Tibial nerve (tissue), 4 donors: ENCODE results near the gene EML1. TPM values are rescaled to one million over a fixed set of nuclear protein-coding genes. Genes with fewer than 3 reads are reported as not detected.

Experiments used
- DNase-seq, 2 donors: peaks; one replicate each; pipeline ENCODE4 v3.0.0-alpha.2; 2019; ENCODE audit warnings: low spot score in 2 of 2
- H3K27ac ChIP-seq, 4 donors: fragments of 200-600 bp; sonication (generic) in 3 of 4; one replicate each; pipeline ENCODE4 v1.5.1; 2017 to 2019; ENCODE audit warnings: mild to moderate bottlenecking in 1 of 4
- H3K27me3 ChIP-seq, 2 donors: fragments of 200-600 bp; sonication (generic) in 1 of 2; one replicate each; pipeline versions ENCODE4 v1.5.1 to v1.6.0; 2017 to 2019
- H3K36me3 ChIP-seq, 3 donors: fragments of 200-600 bp; sonication (generic); one replicate each; pipeline ENCODE4 v1.5.1; 2018 to 2019
- H3K4me1 ChIP-seq, 4 donors: fragments of 200-600 bp; sonication (generic) in 3 of 4; one replicate each; pipeline ENCODE4 v1.5.1; 2017 to 2019
- H3K4me3 ChIP-seq, 4 donors: fragments of 200-600 bp; sonication (generic) in 3 of 4; one replicate each; pipeline ENCODE4 v1.5.1; 2017 to 2019; ENCODE audit warnings: mild to moderate bottlenecking in 1 of 4, moderate library complexity in 1 of 4
- H3K9me3 ChIP-seq, 4 donors: fragments of 200-600 bp; sonication (generic) in 3 of 4; one replicate each; pipeline ENCODE4 v1.5.1; 2017 to 2019
- EP300 ChIP-seq, 2 donors: sonication (generic); formaldehyde crosslinking; IDR thresholded peaks; one replicate each; pipeline ENCODE4 v1.6.1; 2017; ENCODE audit warnings: antibody characterized with exemption in 2 of 2, mild to moderate bottlenecking in 1 of 2
- POLR2A ChIP-seq, 2 donors: fragments of 450-650 bp; IDR thresholded peaks; one replicate each; pipeline ENCODE4 v1.6.1; 2017; ENCODE audit warnings: antibody characterized with exemption in 2 of 2, mild to moderate bottlenecking in 2 of 2, moderate library complexity in 2 of 2
- WGBS, 2 donors: methylation state at CpG; one replicate each; pipeline ENCODE4 v1.1.5; 2018; 5-methylcytosine and 5-hydroxymethylcytosine counted together
- total RNA-seq, 4 donors: library from RNA; depleted of rRNA; stranded (reverse); fragments of >200 nt; gene quantifications; one replicate each; pipeline ENCODE4 v1.1.0, GENCODE V29; 2016
- TF ChIP-seq, protein P1 (sequence below), 5 experiments: fragments of 200-600 bp in 3 of 5; fragments of 450-650 bp in 2 of 5; sonication (generic) in 3 of 5; IDR thresholded peaks; one replicate each; pipeline ENCODE4 v1.5.1; 2016 to 2019; ENCODE audit warnings: antibody characterized with exemption in 5 of 5, mild to moderate bottlenecking in 3 of 5, moderate library complexity in 2 of 5

The EML1 gene
- total RNA-seq, 4 donors from 2014 or later, result 32.4 to 82.8 (median 55.2) TPM

DNA sequence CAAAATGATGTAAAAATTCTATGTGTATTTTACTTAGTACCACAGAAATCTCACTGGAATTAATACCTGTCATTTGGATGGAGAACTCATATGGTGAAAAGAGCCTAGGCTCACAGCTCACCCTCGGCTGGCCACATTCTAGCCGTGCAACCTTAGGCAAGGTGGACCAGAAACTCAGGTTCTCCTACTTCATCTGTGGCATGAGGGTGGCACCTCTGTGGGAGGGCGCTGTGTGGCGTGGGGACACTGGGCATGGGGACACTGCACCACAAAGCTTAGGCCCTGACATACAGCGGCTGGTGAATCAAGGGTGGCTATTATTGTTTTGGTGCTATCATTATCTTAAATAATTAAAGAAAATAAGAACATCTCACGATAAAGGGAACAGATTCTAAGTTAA, 47.1 kb downstream of the EML1 start:
- 93% methylated on average over 6 of the region's 6 CpGs for WGBS, 2 donors
- no peak for TF ChIP-seq EP300 (IDR thresholded peaks at IDR 0.05)
- no peak for TF ChIP-seq POLR2A (IDR thresholded peaks at IDR 0.05)
- TF ChIP-seq, protein P1, sequence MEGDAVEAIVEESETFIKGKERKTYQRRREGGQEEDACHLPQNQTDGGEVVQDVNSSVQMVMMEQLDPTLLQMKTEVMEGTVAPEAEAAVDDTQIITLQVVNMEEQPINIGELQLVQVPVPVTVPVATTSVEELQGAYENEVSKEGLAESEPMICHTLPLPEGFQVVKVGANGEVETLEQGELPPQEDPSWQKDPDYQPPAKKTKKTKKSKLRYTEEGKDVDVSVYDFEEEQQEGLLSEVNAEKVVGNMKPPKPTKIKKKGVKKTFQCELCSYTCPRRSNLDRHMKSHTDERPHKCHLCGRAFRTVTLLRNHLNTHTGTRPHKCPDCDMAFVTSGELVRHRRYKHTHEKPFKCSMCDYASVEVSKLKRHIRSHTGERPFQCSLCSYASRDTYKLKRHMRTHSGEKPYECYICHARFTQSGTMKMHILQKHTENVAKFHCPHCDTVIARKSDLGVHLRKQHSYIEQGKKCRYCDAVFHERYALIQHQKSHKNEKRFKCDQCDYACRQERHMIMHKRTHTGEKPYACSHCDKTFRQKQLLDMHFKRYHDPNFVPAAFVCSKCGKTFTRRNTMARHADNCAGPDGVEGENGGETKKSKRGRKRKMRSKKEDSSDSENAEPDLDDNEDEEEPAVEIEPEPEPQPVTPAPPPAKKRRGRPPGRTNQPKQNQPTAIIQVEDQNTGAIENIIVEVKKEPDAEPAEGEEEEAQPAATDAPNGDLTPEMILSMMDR (IDR thresholded peaks at IDR 0.05), result no peak
- H3K4me1 ChIP-seq, result peaks cover 0 to 37% (median 6%) of the 10 kb centered on the region in 4 donors

DNA sequence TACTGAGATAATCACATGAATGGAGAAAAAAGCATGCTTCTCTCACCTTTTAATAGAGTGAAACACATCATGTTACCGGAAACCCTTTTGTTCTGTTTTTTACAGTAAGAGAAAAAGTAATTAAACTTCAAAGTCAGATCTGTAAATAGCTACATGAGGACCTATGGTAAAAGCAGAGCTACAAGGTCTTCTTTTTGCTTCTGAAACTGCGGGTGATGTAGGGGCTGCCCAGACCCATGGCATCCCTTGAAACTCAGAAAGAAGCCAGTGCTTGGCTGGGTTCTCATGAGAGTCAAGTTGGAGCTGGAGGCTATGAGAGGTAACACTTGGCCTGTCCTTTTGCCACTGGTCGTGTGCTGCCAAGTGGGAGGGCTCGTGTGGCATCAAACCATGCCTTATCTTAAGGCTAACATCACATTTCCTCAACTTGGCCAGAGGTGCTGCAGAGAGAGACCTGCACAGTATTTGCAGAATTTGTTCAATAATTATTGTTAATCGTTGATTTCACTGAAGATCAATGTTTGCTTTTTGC, 47.6 kb downstream of the EML1 start:
- Histone ChIP-seq H3K4me1 (peaks cover 0 to 37% (median 6%) of the 10 kb centered on the region in 4 donors), H3K9me3 (no peaks in the 10 kb centered on the region), H3K36me3 (no peaks in the 10 kb centered on the region), H3K4me3 (no peak overlapping the region), H3K27me3 (no peaks in the 10 kb centered on the region), H3K27ac (no peak overlapping the region)
- TF ChIP-seq, protein P1 (IDR thresholded peaks at IDR 0.05), result no peak
- TF ChIP-seq POLR2A (IDR thresholded peaks at IDR 0.05), result no peak
- TF ChIP-seq EP300 (IDR thresholded peaks at IDR 0.05), result no peak
- no peak for DNase-seq
- WGBS, 2 donors, result 65 to 68% methylated on average over 5 of the region's 5 CpGs

More for the DNA sequence above, 47.1 kb downstream of the EML1 start:
- no peak for DNase-seq
- Histone ChIP-seq H3K36me3 (no peaks in the 10 kb centered on the region), H3K27ac (no peak overlapping the region), H3K9me3 (no peaks in the 10 kb centered on the region), H3K27me3 (no peaks in the 10 kb centered on the region), H3K4me3 (no peak overlapping the region)

DNA sequence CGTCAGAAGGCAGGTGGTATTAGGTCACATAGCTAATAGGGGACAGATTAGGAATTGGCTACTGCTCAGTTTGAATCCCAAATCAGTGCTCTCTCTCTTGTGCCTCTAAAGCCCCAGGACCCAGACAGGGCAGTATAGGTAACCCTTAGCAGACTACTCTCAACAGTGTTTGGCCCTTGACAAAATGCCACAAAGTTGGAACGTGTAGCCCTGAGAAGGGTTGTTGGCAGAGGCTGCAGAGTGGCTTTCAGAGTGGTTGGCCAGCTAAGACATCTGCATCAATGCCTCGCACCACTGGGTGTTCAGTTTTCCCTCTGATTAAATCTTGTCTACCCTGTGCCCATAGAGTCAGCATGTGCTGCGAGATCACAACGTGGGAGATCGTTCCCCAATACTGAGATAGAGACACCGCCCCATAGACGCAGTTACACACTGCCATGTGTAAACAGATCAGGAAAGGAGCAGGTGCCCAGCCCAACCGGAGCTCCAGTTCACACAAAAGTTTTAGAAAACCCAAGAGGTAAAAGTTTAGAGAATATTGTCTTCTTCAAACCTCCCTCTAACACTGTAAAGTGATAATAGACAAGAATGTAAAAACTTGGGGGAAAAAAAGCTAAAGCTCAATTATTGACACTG, 48.3 kb downstream of the EML1 start:
- H3K9me3 ChIP-seq, result peaks cover 0 to 5% (median 0%) of the 10 kb centered on the region in 4 donors
- 64 to 69% methylated on average over 9 of the region's 9 CpGs for whole genome bisulfite sequencing, 2 donors
- no peak for TF ChIP-seq EP300 (IDR thresholded peaks at IDR 0.05)
- TF ChIP-seq, protein P1 (IDR thresholded peaks at IDR 0.05), result no peak
- TF ChIP-seq POLR2A (IDR thresholded peaks at IDR 0.05), result no peak
- no peak for DNase-seq
- H3K27ac ChIP-seq, result no peak overlapping the region
- H3K4me1 ChIP-seq, result peaks cover 0 to 37% (median 6%) of the 10 kb centered on the region in 4 donors
- H3K4me3 ChIP-seq, result no peak overlapping the region
- no peaks in the 10 kb centered on the region for H3K27me3 ChIP-seq
- no peaks in the 10 kb centered on the region for H3K36me3 ChIP-seq

DNA sequence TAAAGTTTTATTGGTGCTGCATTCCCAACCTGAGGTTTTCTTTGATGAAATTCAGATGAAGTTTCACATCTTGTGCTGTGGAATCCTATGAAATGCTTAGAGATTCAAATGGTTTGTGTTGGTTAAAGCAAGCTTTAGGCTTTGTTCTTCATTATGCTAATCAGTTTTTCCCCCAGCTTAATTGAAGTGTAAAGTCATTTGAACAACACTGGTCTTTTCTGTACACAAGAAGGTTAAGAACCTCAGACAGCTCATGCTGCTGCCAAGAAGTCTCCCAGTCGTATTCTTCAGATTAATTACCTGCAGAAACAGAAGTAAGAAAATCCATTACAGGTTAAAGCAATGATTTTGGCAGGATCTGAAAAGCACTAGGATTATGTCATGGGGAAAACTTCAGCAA, 48.9 kb downstream of the EML1 start:
- no peak for DNase-seq
- Histone ChIP-seq H3K9me3 (peaks cover 0 to 11% (median 3%) of the 10 kb centered on the region in 4 donors), H3K27me3 (no peaks in the 10 kb centered on the region), H3K4me1 (peaks cover 0 to 35% (median 6%) of the 10 kb centered on the region in 4 donors), H3K27ac (no peak overlapping the region), H3K4me3 (no peak overlapping the region), H3K36me3 (no peaks in the 10 kb centered on the region)
- TF ChIP-seq POLR2A (IDR thresholded peaks at IDR 0.05), result no peak
- TF ChIP-seq, protein P1 (IDR thresholded peaks at IDR 0.05), result no peak
- TF ChIP-seq EP300 (IDR thresholded peaks at IDR 0.05), result no peak
- 48 to 49% methylated on average over 1 of the region's 1 CpG for WGBS, 2 donors

DNA sequence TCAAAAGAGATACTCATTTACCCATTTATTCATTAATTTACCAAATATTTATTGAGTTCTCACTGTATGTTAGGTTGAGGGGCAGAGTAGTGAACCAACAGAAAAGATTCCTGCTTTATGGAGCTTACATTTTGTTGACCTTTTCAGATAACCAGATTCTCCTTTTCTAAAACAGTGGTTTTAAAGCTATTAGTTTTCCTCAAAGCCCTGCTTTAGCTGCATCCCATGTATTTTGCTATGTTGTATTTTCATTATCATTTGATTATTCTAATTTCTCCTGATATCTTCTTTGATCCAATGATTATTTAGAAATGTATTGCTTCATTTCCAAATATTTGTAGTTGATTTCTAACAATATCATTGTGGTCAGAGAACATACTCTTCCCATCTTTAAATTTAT, 53.6 kb downstream of the EML1 start:
- no peak overlapping the region for H3K4me3 ChIP-seq
- TF ChIP-seq EP300 (IDR thresholded peaks at IDR 0.05) (no peak), POLR2A (IDR thresholded peaks at IDR 0.05) (no peak)
- TF ChIP-seq, protein P1 (IDR thresholded peaks at IDR 0.05), result no peak
- peaks cover 0 to 2% (median 0%) of the 10 kb centered on the region in 4 donors for H3K4me1 ChIP-seq
- H3K27ac ChIP-seq, result no peak overlapping the region
- H3K36me3 ChIP-seq, result no peaks in the 10 kb centered on the region
- no peaks in the 10 kb centered on the region for H3K27me3 ChIP-seq
- H3K9me3 ChIP-seq, result peaks cover 0 to 15% (median 5%) of the 10 kb centered on the region in 4 donors
- no peak for DNase-seq
